AG09319 (cell line): ENCODE results near the gene SAMD8.

Experiments used
- DNase-seq: peaks from one replicate; pipeline ENCODE4 v3.0.0-alpha.2; 2010; ENCODE audit warnings: low read depth; ENCODE audit errors: extremely low read depth
- TF ChIP-seq, protein P1 (sequence below): IDR thresholded peaks from 2 replicates; pipeline ENCODE4 v1.5.1; 2011; ENCODE audit warnings: low read depth, mild to moderate bottlenecking, inconsistent platforms, low read length, moderate library complexity

SAMD8 gene

GRCh38 chr10:75084834-75085384 is 26.5 kb upstream of the SAMD8 start:
- TF ChIP-seq, protein P1, sequence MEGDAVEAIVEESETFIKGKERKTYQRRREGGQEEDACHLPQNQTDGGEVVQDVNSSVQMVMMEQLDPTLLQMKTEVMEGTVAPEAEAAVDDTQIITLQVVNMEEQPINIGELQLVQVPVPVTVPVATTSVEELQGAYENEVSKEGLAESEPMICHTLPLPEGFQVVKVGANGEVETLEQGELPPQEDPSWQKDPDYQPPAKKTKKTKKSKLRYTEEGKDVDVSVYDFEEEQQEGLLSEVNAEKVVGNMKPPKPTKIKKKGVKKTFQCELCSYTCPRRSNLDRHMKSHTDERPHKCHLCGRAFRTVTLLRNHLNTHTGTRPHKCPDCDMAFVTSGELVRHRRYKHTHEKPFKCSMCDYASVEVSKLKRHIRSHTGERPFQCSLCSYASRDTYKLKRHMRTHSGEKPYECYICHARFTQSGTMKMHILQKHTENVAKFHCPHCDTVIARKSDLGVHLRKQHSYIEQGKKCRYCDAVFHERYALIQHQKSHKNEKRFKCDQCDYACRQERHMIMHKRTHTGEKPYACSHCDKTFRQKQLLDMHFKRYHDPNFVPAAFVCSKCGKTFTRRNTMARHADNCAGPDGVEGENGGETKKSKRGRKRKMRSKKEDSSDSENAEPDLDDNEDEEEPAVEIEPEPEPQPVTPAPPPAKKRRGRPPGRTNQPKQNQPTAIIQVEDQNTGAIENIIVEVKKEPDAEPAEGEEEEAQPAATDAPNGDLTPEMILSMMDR: no peak

GRCh38 chr10:75086278-75086934 is 25.1 kb upstream of the SAMD8 start:
- no peak for DNase-seq
- TF ChIP-seq, protein P1: no peak

More at GRCh38 chr10:75084834-75085384, 26.5 kb upstream of the SAMD8 start:
- DNase-seq: no peak

- TF ChIP-seq, protein P1: no peak
These were observed 22.8 kb upstream of the SAMD8 start for GRCh38 chr10:75088640-75089039.

GRCh38 chr10:75089634-75090033 is 21.8 kb upstream of the SAMD8 start:
- no peak for DNase-seq
- TF ChIP-seq, protein P1: no peak

More at GRCh38 chr10:75088640-75089039, 22.8 kb upstream of the SAMD8 start:
- no peak for DNase-seq

DNA sequence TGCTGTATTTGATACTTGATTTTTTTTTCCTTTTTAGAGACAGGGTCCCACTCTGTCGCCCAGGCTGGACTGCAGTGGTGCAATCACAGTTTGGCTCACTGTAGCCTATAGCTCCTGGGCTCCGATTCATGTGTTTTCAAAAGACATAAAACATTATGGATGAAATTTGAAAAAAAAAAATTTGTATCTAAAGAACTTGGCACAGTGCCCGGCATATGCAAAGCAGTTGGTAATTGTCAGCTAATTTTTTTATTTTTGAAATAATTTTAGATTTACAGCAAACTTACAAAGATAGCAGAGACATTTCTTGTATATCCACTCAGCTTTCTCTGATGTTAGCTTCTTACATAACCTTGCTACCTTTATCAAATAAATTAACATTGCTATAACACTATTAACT is 20.3 kb upstream of the SAMD8 start:
- no peak for DNase-seq
- TF ChIP-seq, protein P1: no peak

DNA sequence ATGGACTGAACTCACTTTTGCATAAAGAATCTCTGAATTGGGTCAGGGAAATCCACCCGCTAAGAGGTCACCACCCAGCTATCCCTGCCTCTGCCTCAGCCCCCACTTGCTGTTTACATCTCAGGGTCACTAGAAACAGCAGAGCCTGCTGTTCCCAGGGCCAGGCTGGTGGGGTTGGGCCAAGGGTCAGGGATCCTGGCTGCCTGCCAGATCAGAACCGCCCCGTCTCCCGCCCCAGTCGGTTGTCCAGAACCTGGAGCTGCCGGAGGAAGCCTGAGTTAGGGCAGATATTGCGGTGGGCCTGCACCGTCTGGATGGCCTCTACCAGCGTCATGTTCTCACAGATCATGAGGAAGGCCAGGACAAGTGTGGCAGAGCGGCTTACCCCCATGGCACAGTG is 17.0 kb upstream of the SAMD8 start:
- no peak for DNase-seq
- TF ChIP-seq, protein P1: no peak

DNA sequence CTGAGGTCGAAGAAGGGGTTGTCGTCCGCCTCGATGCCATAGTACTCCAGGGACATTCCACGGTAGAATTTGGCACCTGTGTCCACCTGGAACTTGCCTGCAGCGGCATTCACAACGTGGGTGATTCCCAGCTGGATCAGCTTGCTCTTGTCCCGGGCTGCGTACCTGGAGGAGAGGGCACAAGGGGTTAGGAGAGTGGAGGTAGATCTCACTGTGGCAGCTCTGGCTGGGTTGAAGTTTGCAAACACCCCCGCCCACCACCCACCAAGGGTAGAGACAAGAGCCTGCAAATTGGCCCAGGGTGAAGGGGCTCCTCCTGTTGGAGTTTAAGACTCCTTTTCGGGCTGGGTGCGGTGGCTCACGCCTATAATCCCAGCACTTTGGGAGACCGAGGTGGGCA is 15.8 kb upstream of the SAMD8 start:
- TF ChIP-seq, protein P1: no peak
- DNase-seq: no peak
